GM19324 (cell line): ENCODE data around the gene PLEKHG2.
A peak's percentile ranks its signal among the peaks of the same experiment; 100 is the strongest.
"Not testable (repeated sequence)": the region's sequence is repeated elsewhere in the genome, so short reads cannot be mapped to it uniquely, and the experiment has no call there.

Source experiments
- ATAC-seq: cut with Tn5 transposase; IDR thresholded peaks from one replicate; pipeline ENCODE4 v1.9.1; 2021; ENCODE audit warnings: mild to moderate bottlenecking, moderate library complexity; ENCODE audit not compliant: unreplicated experiment, low FRiP score

The PLEKHG2 gene, protein sequence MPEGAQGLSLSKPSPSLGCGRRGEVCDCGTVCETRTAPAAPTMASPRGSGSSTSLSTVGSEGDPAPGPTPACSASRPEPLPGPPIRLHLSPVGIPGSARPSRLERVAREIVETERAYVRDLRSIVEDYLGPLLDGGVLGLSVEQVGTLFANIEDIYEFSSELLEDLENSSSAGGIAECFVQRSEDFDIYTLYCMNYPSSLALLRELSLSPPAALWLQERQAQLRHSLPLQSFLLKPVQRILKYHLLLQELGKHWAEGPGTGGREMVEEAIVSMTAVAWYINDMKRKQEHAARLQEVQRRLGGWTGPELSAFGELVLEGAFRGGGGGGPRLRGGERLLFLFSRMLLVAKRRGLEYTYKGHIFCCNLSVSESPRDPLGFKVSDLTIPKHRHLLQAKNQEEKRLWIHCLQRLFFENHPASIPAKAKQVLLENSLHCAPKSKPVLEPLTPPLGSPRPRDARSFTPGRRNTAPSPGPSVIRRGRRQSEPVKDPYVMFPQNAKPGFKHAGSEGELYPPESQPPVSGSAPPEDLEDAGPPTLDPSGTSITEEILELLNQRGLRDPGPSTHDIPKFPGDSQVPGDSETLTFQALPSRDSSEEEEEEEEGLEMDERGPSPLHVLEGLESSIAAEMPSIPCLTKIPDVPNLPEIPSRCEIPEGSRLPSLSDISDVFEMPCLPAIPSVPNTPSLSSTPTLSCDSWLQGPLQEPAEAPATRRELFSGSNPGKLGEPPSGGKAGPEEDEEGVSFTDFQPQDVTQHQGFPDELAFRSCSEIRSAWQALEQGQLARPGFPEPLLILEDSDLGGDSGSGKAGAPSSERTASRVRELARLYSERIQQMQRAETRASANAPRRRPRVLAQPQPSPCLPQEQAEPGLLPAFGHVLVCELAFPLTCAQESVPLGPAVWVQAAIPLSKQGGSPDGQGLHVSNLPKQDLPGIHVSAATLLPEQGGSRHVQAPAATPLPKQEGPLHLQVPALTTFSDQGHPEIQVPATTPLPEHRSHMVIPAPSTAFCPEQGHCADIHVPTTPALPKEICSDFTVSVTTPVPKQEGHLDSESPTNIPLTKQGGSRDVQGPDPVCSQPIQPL (N-terminal part only)

DNA sequence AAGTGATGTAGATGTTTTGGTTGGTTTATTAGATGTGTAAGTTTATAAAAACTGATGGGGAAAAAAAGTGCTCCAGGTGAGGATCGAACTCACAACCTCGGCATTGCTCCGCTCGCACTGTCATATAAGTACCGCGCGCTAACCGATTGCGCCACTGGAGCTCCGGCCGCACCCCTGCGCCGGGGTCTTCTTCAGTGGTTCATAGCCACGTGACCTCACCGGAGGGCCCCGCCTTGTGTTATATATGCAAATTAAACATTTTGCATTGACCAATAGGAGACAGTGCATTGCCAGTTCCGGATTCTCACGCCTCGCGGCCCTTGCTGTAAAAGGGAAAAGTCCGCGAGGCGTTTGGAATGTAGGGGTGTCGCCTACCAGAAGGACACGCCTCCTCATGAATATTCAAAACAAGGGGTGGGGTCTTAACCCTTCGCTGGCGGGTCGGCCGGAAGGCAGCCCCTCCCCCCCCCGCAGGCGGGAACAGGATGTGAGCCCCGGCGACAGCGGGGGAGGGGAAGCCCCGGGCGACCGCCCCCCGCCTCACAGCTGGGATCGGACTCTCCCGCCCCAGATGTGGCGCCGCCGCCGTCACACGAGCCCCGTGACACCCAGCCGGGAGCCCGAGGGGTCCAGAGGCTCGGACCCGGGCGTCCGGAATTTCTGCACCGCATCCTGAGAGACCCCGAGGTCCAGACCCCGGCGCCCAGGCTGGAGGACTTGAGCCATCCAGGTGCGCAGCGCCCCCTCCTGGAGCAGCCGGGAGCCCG, at the start of gene PLEKHG2:
PLEKHG2 (plus strand) TSS at position 570 of the 767 bp plus-strand sequence. CDS start 1,418 bp downstream, outside the sequence.
- ATAC-seq, result peak; percentile 65

- ATAC-seq, result no peak
Observed at GRCh38 chr19:39362682-39363657, 49.5 kb upstream of the PLEKHG2 start.

DNA sequence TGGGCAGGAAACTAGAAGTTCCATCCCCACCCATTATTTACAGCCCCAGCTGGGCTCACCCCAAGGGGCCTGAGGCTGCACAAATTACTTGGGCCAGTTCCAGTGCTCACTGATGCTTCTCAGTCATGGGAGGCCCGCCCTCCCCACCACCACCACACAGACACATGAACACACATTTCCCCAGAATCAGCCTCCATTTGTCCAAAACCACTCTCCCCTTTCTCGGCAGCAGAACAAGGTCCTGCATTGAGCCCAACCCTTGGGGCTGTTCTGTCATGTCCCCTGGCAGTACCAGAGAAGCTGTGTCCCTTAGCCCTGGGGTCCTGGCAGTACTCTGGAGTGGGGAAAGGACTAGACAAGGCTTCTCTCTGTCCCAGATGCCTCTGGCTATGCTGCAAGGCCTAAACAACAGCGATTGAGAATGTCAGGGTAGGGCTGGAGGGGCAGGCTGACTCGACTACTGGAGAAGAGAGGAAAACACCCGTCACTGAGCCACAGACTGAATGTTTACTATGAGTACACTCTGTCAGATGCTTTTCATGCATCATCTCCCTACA, 48.5 kb upstream of the PLEKHG2 start:
- no peak for ATAC-seq

- no peak for ATAC-seq
Observed at GRCh38 chr19:39365531-39365930, 46.9 kb upstream of the PLEKHG2 start.

GRCh38 chr19:39369200-39369599, 43.3 kb upstream of the PLEKHG2 start:
- no peak for ATAC-seq

DNA sequence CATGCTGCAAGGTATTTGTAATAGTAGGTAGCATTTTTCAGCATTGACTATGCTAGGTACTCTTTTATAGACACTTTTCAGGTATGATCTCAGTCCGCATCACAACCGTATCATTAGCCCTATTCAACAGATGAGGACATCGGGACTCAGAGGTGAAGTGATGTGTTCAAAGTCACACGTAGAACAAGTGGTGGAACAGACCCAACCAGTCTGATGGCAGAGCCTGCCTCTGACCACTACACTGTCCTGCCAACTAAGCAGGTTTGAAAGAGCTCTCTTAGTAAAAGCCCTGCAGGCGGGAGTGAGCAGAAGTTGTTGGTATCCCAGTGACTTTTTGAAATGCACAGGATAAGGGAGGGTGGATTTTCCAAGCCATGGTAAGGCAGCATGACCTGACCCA, 41.7 kb upstream of the PLEKHG2 start:
- no peak for ATAC-seq

DNA sequence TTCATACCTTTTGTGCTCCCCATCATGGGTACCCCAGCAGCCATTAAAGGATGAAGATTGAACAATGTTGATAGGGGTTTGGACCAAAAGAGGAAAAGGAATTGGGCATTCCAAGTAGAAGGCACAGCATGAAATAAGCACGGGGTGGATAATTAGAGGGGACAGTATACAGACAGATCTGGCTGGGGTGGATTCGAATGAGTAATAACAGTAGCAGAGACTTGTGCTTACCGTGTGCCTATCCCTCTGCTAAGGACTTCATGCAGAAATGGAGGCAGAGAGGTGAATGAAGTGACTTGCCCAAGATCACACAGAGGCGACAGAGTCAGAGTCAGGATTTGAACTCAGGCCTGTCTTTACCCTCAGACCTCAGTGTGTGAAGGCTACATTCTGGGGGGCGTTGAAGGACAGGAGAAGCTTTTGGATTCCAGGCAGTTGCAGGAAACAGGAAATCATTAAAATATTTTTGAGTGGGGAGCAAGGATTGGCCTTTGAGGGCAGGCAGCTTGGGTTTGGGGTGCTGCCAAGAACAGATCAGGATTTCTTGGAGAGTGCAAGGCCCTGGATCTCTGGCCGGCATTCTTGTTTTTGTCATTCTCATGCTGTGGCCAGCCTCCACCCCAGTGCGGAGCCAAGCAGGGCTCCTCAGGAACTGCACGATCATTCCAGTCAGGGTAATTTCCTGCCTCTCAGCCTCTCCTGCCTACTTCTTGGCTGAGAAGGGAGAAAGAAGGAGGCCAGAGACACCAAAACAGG, 40.2 kb upstream of the PLEKHG2 start:
- ATAC-seq, result no peak

DNA sequence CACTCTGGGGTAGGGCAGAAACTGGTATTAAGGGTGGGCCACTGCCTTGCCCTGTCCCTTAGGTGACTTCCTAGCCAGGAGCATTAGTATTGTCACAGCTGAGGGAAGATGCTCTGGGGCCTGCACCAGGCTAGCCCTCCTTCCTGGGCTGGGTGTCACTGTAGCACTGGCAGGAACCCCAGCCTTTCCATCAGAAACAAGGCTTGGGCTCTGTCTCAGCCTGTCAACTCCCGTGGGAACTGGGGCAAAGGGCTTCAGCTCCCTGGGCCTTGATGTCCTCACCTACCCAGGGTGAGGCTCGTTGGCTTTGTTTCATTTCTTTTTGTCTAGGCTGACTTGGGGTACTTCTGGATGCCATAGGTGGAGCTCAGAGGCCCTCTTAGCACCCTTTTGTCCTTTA, 39.5 kb upstream of the PLEKHG2 start:
- no peak for ATAC-seq

DNA sequence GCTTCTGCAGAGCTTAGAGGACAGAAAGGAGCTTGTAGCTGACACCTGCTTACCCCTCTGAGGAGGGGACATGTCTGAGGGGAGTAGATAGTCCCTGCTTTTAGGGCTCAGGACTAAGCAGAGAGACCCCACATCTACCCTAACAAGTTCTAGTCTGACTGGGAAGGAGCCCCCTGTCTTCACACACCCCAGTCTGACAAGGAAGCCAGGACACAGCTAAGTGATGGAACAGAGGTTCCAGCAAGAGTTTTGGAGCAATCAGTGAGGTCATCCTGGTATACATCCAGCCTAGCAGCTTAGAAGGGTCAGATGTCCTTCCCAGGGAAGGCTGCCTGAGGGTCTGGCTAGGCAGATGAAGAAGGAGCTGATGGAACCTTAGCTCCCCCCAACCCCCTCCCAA, 36.5 kb upstream of the PLEKHG2 start:
- no peak for ATAC-seq

DNA sequence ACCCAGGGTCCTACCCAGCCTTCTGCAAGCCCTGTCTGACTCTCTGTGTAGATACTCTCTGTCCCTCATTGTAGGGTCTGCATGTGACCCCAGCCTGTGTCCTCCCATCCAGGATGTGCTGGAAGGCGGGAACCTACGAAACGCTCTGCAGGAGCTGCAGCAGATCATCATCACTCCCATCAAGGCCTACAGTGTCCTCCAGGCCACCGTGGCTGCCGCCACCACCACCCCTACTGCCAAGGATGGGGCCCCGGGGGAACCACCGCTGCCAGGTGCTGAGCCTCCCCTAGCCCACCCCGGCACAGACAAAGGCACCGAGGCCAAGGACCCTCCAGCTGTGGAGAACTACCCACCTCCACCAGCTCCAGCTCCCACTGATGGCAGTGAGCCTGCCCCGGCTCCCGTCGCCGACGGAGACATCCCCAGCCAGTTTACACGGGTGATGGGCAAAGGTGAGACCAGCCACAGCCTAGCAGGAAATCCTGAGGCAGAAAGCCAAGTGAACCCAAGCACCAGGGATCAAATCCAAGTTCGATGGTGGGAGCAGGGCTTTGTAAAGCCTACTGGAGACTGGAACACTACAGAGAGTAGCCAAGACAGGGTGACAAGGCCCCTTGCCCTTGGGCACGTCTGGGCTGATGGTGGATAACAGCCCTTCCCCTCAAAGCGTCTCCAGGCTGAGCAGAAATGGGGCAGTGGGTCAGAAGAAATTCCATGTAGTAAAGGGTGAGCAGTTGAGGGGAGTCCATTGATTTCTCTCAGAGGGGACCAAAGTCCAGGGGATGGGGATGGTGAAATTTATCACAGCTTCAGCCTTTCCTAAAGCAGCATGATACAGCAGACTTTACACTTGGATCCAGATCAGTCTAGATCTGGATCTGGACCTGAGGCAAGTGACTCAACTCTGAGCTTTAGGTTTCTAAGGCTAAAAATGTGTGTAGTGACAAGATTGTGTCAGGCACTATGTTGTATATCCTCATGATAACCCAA, 34.8 kb upstream of the PLEKHG2 start:
- no peak for ATAC-seq

- not testable (repeated sequence) for ATAC-seq
Observed at GRCh38 chr19:39379366-39379765, 33.1 kb upstream of the PLEKHG2 start.

DNA sequence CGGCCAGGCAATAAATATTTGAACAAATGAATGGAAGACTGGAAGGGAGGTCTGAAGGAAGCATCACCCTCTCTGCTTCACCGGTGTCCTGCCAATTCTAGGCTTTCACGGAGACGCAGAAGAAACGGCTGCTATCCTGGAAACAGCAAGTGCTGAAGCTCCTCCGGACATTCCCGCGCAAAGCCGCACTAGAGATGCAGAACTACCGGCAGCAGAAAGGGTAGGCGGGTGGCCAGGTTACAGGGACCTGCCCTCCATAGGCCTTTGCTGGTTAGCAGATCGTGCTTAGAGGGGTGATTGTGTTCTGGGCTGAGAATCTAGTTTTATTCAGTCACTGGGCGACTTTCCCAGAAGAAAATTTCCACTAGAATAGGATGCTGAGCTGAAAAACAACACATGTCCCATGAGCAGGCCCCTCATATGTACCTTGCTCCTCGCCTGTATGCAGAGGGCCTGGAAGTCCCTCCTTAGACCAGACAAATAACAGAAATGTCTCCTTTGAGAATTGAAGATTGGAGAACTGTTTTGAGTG, 32.5 kb upstream of the PLEKHG2 start:
- ATAC-seq, result no peak

DNA sequence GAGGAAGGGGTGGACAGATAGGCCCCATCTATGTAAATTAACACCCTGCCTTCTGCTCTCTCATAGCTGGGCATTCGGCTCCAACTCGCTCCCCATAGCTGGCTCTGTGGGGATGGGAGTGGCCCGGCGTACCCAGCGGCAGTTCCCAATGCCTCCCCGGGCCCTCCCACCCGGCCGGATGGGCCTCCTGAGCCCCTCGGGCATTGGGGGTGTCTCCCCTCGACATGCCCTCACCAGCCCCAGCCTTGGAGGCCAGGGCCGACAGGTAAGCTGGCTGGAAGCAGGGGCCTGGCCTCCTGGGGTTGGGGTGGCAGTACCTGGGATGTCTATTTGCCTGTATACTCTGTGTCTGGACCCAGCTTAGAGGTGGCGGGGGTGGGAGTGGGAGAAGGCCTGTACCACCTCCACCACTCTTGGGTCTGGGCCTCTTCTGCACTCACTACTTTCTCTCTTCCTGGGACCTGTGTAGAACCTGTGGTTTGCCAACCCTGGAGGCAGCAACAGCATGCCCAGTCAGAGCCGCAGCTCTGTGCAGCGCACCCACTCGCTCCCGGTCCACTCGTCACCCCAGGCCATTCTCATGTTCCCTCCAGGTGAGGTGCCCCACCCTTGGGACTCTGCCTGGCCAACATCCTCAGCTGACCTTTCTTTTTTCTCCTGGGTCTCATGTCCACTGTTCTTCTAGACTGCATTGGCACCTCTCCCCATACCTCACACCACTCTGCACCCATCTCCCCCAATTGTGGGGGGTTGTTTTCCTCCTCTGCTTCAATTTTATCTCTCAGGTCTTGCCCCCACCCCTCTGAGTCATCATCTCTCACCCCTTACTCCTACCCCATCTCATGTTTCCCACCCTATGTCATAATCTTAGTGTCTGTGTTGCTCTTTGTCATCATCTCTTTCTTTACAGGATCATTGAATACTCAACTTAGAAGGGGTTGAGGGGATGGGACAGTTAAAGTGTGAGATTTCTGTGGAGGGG, 31.7 kb upstream of the PLEKHG2 start:
- no peak for ATAC-seq

DNA sequence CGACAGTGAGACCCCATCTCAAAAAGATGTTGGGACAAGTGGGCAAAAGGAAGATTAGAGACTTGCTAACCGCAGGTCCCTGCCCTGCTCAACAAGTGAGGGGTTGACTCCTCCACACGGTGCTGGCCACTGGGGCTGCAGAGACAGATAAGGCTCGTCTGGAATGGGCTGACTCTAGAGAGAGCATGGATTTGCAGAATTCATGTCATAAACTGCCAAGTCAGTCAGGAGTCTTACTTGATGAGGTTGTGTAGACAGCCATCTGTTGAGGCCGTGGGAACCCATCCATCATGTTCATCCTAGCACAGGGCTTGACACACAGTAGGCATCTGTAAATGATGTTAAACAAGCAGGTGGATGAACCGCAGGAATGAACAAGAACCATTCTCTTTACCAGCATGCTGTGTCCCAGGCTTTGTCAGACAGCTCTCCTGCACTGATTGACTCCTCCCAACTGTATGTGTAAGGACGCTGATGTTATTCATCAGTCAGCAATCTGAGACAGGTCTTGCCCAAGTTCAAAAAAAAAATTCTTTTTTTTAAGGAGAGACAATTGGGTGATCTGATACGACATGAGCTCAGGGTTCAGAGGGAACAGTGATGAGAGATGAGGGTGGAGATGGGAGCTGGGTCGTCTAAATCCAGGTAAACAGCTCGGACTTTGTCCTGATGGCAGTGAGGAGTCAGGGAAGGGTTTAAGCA, 30.4 kb upstream of the PLEKHG2 start:
- ATAC-seq, result no peak
